ENCODE data around the gene GYG1.

DNA sequence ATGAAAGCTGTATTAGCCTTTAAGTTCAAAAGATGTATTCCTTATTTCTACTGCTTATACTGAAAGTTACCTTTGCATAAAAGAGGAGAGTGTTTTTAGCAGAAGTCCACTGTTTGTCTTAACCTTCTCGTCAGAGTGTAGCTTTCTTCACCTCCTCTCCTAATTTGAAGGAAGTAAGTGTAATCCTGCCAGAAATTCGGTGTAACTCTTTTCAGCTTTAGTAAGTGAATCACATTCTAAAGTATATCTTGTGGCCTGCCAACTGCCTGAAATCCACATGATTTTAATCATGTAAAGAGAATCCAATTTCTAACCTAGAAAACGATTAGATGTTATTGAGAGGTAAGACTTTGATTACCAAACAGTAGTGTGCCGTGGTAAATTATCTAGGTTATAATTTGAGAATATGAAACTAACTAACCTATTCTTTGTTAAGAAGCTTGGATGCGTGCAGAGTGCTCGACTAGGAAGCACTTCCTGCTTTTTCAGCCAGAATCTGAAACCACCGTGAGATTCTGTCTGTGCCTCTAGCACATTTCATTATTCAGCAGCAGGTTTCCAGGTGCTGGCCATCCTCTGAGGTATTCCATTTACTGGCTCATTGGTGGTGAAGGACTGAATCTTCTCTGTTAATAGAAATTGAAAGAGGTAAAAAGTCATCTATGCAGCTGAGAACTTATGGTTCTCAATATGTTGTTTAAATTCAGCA lies 7.5 kb downstream of the GYG1 start:
- TF ChIP-seq, protein P1, sequence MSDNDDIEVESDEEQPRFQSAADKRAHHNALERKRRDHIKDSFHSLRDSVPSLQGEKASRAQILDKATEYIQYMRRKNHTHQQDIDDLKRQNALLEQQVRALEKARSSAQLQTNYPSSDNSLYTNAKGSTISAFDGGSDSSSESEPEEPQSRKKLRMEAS (IDR thresholded peaks at IDR 0.05): no peak
- TF ChIP-seq, protein P2, sequence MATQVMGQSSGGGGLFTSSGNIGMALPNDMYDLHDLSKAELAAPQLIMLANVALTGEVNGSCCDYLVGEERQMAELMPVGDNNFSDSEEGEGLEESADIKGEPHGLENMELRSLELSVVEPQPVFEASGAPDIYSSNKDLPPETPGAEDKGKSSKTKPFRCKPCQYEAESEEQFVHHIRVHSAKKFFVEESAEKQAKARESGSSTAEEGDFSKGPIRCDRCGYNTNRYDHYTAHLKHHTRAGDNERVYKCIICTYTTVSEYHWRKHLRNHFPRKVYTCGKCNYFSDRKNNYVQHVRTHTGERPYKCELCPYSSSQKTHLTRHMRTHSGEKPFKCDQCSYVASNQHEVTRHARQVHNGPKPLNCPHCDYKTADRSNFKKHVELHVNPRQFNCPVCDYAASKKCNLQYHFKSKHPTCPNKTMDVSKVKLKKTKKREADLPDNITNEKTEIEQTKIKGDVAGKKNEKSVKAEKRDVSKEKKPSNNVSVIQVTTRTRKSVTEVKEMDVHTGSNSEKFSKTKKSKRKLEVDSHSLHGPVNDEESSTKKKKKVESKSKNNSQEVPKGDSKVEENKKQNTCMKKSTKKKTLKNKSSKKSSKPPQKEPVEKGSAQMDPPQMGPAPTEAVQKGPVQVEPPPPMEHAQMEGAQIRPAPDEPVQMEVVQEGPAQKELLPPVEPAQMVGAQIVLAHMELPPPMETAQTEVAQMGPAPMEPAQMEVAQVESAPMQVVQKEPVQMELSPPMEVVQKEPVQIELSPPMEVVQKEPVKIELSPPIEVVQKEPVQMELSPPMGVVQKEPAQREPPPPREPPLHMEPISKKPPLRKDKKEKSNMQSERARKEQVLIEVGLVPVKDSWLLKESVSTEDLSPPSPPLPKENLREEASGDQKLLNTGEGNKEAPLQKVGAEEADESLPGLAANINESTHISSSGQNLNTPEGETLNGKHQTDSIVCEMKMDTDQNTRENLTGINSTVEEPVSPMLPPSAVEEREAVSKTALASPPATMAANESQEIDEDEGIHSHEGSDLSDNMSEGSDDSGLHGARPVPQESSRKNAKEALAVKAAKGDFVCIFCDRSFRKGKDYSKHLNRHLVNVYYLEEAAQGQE (IDR thresholded peaks at IDR 0.05): no peak
- no peak for TF ChIP-seq NR3C1 (IDR thresholded peaks at IDR 0.05)
- TF ChIP-seq MYC (IDR thresholded peaks at IDR 0.05; ENCODE audit: borderline replicate concordance, low read length): no peak
- TF ChIP-seq TFCP2L1 (CRISPR knock-in tag; IDR thresholded peaks at IDR 0.05): no peak
- TF ChIP-seq, protein P3, sequence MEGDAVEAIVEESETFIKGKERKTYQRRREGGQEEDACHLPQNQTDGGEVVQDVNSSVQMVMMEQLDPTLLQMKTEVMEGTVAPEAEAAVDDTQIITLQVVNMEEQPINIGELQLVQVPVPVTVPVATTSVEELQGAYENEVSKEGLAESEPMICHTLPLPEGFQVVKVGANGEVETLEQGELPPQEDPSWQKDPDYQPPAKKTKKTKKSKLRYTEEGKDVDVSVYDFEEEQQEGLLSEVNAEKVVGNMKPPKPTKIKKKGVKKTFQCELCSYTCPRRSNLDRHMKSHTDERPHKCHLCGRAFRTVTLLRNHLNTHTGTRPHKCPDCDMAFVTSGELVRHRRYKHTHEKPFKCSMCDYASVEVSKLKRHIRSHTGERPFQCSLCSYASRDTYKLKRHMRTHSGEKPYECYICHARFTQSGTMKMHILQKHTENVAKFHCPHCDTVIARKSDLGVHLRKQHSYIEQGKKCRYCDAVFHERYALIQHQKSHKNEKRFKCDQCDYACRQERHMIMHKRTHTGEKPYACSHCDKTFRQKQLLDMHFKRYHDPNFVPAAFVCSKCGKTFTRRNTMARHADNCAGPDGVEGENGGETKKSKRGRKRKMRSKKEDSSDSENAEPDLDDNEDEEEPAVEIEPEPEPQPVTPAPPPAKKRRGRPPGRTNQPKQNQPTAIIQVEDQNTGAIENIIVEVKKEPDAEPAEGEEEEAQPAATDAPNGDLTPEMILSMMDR (IDR thresholded peaks at IDR 0.05): no peak
- no peak for TF ChIP-seq ZNF302 (CRISPR knock-in tag; IDR thresholded peaks at IDR 0.05)
- TF ChIP-seq, protein P4, sequence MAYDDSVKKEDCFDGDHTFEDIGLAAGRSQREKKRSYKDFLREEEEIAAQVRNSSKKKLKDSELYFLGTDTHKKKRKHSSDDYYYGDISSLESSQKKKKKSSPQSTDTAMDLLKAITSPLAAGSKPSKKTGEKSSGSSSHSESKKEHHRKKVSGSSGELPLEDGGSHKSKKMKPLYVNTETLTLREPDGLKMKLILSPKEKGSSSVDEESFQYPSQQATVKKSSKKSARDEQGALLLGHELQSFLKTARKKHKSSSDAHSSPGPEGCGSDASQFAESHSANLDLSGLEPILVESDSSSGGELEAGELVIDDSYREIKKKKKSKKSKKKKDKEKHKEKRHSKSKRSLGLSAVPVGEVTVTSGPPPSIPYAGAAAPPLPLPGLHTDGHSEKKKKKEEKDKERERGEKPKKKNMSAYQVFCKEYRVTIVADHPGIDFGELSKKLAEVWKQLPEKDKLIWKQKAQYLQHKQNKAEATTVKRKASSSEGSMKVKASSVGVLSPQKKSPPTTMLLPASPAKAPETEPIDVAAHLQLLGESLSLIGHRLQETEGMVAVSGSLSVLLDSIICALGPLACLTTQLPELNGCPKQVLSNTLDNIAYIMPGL (CRISPR knock-in tag; IDR thresholded peaks at IDR 0.05; ENCODE audit: borderline replicate concordance): no peak
- TF ChIP-seq, protein P5, sequence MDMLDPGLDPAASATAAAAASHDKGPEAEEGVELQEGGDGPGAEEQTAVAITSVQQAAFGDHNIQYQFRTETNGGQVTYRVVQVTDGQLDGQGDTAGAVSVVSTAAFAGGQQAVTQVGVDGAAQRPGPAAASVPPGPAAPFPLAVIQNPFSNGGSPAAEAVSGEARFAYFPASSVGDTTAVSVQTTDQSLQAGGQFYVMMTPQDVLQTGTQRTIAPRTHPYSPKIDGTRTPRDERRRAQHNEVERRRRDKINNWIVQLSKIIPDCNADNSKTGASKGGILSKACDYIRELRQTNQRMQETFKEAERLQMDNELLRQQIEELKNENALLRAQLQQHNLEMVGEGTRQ (IDR thresholded peaks at IDR 0.05): no peak
- no peak for TF ChIP-seq EP300 (IDR thresholded peaks at IDR 0.05)
- no peak for TF ChIP-seq RAD21 (conservative IDR thresholded peaks at IDR 0.05 in 1 of 2, IDR thresholded peaks at IDR 0.05 in 1 of 2)
